RWPE1 (cell line): ENCODE data around the gene ZNF592.

Experiments
- CTCF ChIA-PET: fragments of 350-600 bp; sonication (Branson Sonifier 250); formaldehyde crosslinking; extraction: SDS; loops from one replicate; lab custom pipeline; 2021; lab: Yijun Ruan, JAX
- POLR2A ChIA-PET: fragments of 400-600 bp; formaldehyde crosslinking; extraction: SDS; loops from one replicate; lab custom pipeline; 2020; ENCODE audit warnings: antibody characterized with exemption; ENCODE audit not compliant: low non-redundant PET; lab: Yijun Ruan, JAX
- DNase-seq: peaks from one replicate; pipeline ENCODE4 v3.0.0; 2012; ENCODE audit warnings: low spot score
- H3K27ac ChIP-seq: fragments of 450-650 bp; 2 replicates; pipeline ENCODE4 v1.5.1; 2017
- CTCF ChIP-seq: fragments of 450-650 bp; conservative IDR thresholded peaks from 2 replicates; pipeline ENCODE4 v1.5.1; 2017; ENCODE audit warnings: low read depth, mild to moderate bottlenecking

ZNF592 gene

DNA sequence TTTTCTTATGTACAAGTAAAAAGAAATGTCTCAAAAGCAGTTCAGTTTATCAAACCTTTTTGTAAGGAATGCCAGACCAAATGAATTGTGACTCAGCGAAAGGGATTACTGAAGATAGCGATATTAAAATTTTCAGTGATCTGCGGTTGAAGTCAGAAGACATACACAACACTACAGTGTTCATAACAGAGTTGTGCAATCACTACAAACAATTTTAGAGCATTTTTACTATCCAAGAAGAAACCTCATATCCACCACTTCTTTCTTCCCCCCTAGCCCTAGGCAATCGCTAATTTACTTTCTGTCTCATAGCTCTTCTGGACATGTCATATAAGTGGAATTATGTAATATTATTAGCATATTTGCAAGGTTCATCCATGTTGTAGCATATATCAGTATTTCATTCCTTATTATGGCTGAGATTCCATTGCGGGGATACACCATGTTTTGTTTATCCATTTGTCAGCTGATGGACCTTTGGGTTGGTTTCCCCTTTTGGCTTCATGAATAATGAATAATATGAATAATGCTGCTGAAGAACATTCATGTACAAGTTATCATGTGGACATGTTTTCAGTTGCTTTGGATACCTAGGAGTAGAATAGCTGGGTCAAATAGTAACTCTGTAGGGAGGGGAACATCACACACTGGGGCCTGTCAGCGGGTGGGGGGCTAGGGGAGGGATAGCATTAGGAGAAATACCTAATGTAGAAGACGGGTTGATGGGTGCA lies 45.2 kb downstream of the ZNF592 start:
- H3K27ac ChIP-seq, result no peak overlapping the region
- ChIA-PET POLR2A (no interaction called here), CTCF (no interaction called here)
- TF ChIP-seq CTCF, result no peak
- no peak for DNase-seq

DNA sequence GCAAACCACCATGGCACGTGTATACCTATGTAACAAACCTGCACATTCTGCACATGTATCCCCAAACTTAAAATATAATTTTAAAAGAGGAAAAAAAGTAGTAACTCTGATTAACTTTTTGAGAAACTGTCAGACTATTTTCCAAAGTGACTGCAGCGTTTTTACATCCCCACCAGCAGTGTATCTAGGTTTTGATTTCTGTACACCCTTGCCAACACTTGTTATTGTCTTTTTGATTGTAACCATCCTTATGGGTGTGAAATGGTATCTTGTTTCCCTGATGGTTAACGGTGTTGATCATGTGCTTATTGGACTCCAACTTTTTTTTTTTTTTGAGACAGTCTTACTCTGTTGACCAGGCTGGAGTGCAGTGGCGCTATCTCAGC lies 45.8 kb downstream of the ZNF592 start:
- POLR2A ChIA-PET, result no interaction called here
- no peak for DNase-seq
- no peak overlapping the region for H3K27ac ChIP-seq
- TF ChIP-seq CTCF, result no peak
- CTCF ChIA-PET, result no interaction called here

DNA sequence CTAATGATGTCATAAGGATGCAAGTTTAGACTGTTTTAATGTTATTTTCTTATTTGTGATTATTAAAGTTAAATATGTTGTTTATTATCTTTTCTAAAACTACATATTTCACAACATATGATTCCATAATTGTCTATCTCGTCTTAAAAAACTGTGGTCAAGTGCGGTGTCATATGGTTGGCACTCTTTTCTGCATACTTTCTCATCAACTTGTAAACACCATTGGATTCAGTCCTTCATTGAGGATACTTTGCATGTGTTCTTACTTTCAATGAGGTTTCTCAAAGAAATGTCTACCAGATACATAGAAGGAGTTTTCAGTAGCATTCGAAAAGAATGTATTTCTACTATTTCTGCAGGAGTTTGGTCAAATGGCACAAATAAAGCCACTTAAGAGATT lies 46.8 kb downstream of the ZNF592 start:
- ChIA-PET CTCF (no interaction called here), POLR2A (no interaction called here)
- no peak for TF ChIP-seq CTCF
- no peak for DNase-seq
- H3K27ac ChIP-seq, result no peak overlapping the region

GRCh38 chr15:84797212-84797611 lies 48.8 kb downstream of the ZNF592 start:
- DNase-seq, result no peak
- ChIA-PET CTCF (interaction anchor here (0.6 to 0.7 kb wide), 2 partner anchors 18 to 24 kb away, joined by 4 to 7 read pairs; no protein-coding TSS in a partner anchor), POLR2A (no interaction called here)
- TF ChIP-seq CTCF, result no peak
- no peak overlapping the region for H3K27ac ChIP-seq

GRCh38 chr15:84797801-84798200 lies 49.4 kb downstream of the ZNF592 start:
- no peak for TF ChIP-seq CTCF
- ChIA-PET CTCF (no interaction called here), POLR2A (no interaction called here)
- no peak overlapping the region for H3K27ac ChIP-seq
- DNase-seq, result no peak

DNA sequence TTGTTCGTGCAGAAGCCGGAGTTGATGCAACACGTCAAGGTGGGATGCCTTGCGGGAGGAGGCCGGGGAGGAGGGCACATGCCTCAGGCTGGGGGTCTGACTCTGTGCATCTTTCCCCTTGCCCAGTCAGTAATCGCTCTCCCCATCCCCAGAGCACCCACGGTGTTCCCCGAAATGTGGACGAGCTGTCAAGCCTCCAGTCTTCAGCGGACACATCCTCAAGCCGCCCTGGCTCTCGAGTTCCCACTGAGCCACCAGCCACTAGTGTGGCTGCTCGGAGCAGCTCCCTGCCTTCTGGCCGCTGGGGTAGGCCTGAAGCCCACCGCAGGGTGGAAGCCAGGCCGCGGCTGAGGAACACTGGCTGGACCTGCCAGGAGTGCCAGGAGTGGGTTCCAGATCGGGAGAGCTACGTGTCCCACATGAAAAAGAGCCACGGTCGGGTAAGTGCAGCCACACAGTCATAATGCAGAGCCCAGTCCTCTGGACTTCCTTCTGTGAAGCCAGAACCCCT lies 50.1 kb downstream of the ZNF592 start:
- H3K27ac ChIP-seq, result no peak overlapping the region
- no peak for TF ChIP-seq CTCF
- CTCF ChIA-PET, result no interaction called here
- DNase-seq, result no peak
- POLR2A ChIA-PET, result no interaction called here
